ENCODE results near the gene FTCDNL1. TPM values are rescaled to one million over a fixed set of nuclear protein-coding genes. Genes with fewer than 3 reads are reported as not detected.

Gene FTCDNL1
- total RNA-seq, 1 donor from 2014 or later: 3.4 TPM

GRCh38 chr2:199734011-199734410 is 117.0 kb downstream of the FTCDNL1 start:
- Histone ChIP-seq H3K9me3 (no peaks in the 10 kb centered on the region), H3K27me3 (no peaks in the 10 kb centered on the region), H3K36me3 (no peaks in the 10 kb centered on the region), H3K4me3 (no peak overlapping the region), H3K4me1 (no peaks in the 10 kb centered on the region), H3K27ac (no peak overlapping the region)
- no peak for TF ChIP-seq CTCF (IDR thresholded peaks at IDR 0.05)
- no peak for DNase-seq (ENCODE audit: low spot score in 2 of 2)
- intact Hi-C loops (cut with DNase I): no loop called here

- no peaks in the 10 kb centered on the region for H3K27me3 ChIP-seq
- DNase-seq (ENCODE audit: low spot score in 2 of 2): no peak
- no peaks in the 10 kb centered on the region for H3K4me1 ChIP-seq
- intact Hi-C loops (cut with DNase I): no loop called here
- no peaks in the 10 kb centered on the region for H3K9me3 ChIP-seq
- no peak for TF ChIP-seq CTCF (IDR thresholded peaks at IDR 0.05)
- H3K36me3 ChIP-seq: no peaks in the 10 kb centered on the region
- no peak overlapping the region for H3K27ac ChIP-seq
- H3K4me3 ChIP-seq: no peak overlapping the region
These were observed 123.2 kb downstream of the FTCDNL1 start for GRCh38 chr2:199727801-199728200.

- H3K27ac ChIP-seq: no peak overlapping the region
- no peaks in the 10 kb centered on the region for H3K4me1 ChIP-seq
- TF ChIP-seq CTCF (IDR thresholded peaks at IDR 0.05): no peak
- H3K4me3 ChIP-seq: no peak overlapping the region
- H3K27me3 ChIP-seq: no peaks in the 10 kb centered on the region
- DNase-seq (ENCODE audit: low spot score in 2 of 2): no peak
- H3K36me3 ChIP-seq: no peaks in the 10 kb centered on the region
- intact Hi-C loops (cut with DNase I): no loop called here
- H3K9me3 ChIP-seq: no peaks in the 10 kb centered on the region
These were observed 123.7 kb downstream of the FTCDNL1 start for GRCh38 chr2:199727306-199727705.

GRCh38 chr2:199718074-199718473 is 132.9 kb downstream of the FTCDNL1 start:
- Histone ChIP-seq H3K9me3 (no peaks in the 10 kb centered on the region), H3K27ac (no peak overlapping the region), H3K36me3 (no peaks in the 10 kb centered on the region), H3K4me3 (no peak overlapping the region), H3K27me3 (no peaks in the 10 kb centered on the region), H3K4me1 (no peaks in the 10 kb centered on the region)
- TF ChIP-seq CTCF (IDR thresholded peaks at IDR 0.05): no peak
- no peak for DNase-seq (ENCODE audit: low spot score in 2 of 2)
- intact Hi-C loops (cut with DNase I): no loop called here

GRCh38 chr2:199717587-199717907 is 133.4 kb downstream of the FTCDNL1 start:
- Histone ChIP-seq H3K36me3 (no peaks in the 10 kb centered on the region), H3K27me3 (no peaks in the 10 kb centered on the region), H3K4me3 (no peak overlapping the region), H3K4me1 (no peaks in the 10 kb centered on the region), H3K27ac (no peak overlapping the region), H3K9me3 (no peaks in the 10 kb centered on the region)
- no peak for TF ChIP-seq CTCF (IDR thresholded peaks at IDR 0.05)
- intact Hi-C loops (cut with DNase I): no loop called here
- no peak for DNase-seq (ENCODE audit: low spot score in 2 of 2)

GRCh38 chr2:199716807-199717586 is 134.0 kb downstream of the FTCDNL1 start:
- TF ChIP-seq CTCF (IDR thresholded peaks at IDR 0.05): no peak
- intact Hi-C loops (cut with DNase I): no loop called here
- H3K4me3 ChIP-seq: no peak overlapping the region
- no peak overlapping the region for H3K27ac ChIP-seq
- no peak for DNase-seq (ENCODE audit: low spot score in 2 of 2)
- H3K27me3 ChIP-seq: no peaks in the 10 kb centered on the region
- H3K36me3 ChIP-seq: no peaks in the 10 kb centered on the region
- H3K4me1 ChIP-seq: no peaks in the 10 kb centered on the region
- H3K9me3 ChIP-seq: no peaks in the 10 kb centered on the region

Measured in ascending aorta (tissue), 2 donors.